Smooth muscle cell (in vitro differentiated cells): ENCODE data around the gene MICAL2. TPM values are rescaled to one million over a fixed set of nuclear protein-coding genes. Genes with fewer than 3 reads are reported as not detected.

ENCODE experiments used
- DNase-seq: peaks from one replicate; lab custom pipeline; 2025; ENCODE audit not compliant: unreplicated experiment; lab: John Stamatoyannopoulos, UW
- H2AFZ ChIP-seq: fragments of 200-600 bp; sonication (generic); 2 replicates; pipeline ENCODE4 v1.6.0; 2016; ENCODE audit warnings: antibody characterized with exemption, low read depth, mild to moderate bottlenecking
- H3F3A ChIP-seq: fragments of 200-600 bp; sonication (generic); 2 replicates; pipeline ENCODE4 v1.6.0; 2017; ENCODE audit warnings: antibody characterized with exemption, low read depth
- H3K27ac ChIP-seq: fragments of 200-600 bp; sonication (generic); 2 replicates; pipeline ENCODE4 v1.5.1; 2016; ENCODE audit warnings: low read depth, mild to moderate bottlenecking
- H3K27me3 ChIP-seq: fragments of 200-600 bp; sonication (generic); 2 replicates; pipeline ENCODE4 v1.6.1; 2016; ENCODE audit warnings: low read depth, mild to moderate bottlenecking
- H3K36me3 ChIP-seq: fragments of 200-600 bp; sonication (generic); 2 replicates; pipeline ENCODE4 v1.5.1; 2016; ENCODE audit warnings: low read depth
- H3K4me1 ChIP-seq: fragments of 200-600 bp; sonication (generic); 2 replicates; pipeline ENCODE4 v1.5.1; 2016; ENCODE audit warnings: low read depth
- H3K4me2 ChIP-seq: fragments of 200-600 bp; sonication (generic); 2 replicates; pipeline ENCODE4 v1.6.0; 2016; ENCODE audit warnings: mild to moderate bottlenecking
- H3K4me3 ChIP-seq: fragments of 200-600 bp; sonication (generic); 2 replicates; pipeline ENCODE4 v1.5.1; 2016; ENCODE audit warnings: mild to moderate bottlenecking
- H3K79me2 ChIP-seq: fragments of 200-600 bp; sonication (generic); 2 replicates; pipeline ENCODE4 v1.6.0; 2016; ENCODE audit warnings: low read depth, mild to moderate bottlenecking
- H3K9ac ChIP-seq: fragments of 200-600 bp; sonication (generic); 2 replicates; pipeline ENCODE4 v1.6.0; 2016; ENCODE audit warnings: low read depth
- H3K9me3 ChIP-seq: fragments of 200-600 bp; sonication (generic); replicated peaks from 2 replicates; pipeline ENCODE4 v1.5.1; 2016; ENCODE audit warnings: low read depth
- H4K20me1 ChIP-seq: fragments of 200-600 bp; sonication (generic); 2 replicates; pipeline ENCODE4 v1.6.0; 2016; ENCODE audit warnings: low read depth
- CTCF ChIP-seq: fragments of 200-600 bp; sonication (generic); IDR thresholded peaks from 2 replicates; pipeline ENCODE4 v1.5.1; 2017; ENCODE audit warnings: borderline replicate concordance, mild to moderate bottlenecking, antibody characterized with exemption; ENCODE audit not compliant: insufficient read depth, poor library complexity, severe bottlenecking
- WGBS: methylation state at CpG from one replicate; pipeline ENCODE4 v1.1.7; 2016; ENCODE audit warnings: low lambda C conversion rate; 5-methylcytosine and 5-hydroxymethylcytosine counted together
- polyA plus RNA-seq: library from polyadenylated mRNA; unstranded; fragments of >200 nt; fragmentation: Nextera tagmentation; extraction: Ambion mirVana; gene quantifications from 2 replicates; pipeline ENCODE4 v1.2.1, GENCODE V29; 2016
- total RNA-seq: library from RNA; depleted of rRNA; stranded (reverse); fragments of >200 nt; gene quantifications from 2 replicates; pipeline ENCODE4 v1.2.3, GENCODE V29; 2014

The MICAL2 gene
- total and polyA plus RNA-seq, 2 experiments from 2014 or later: 161 to 287 TPM

GRCh38 chr11:12064136-12064953, 46.0 kb upstream of the MICAL2 start:
- H3K4me3 ChIP-seq: no peak overlapping the region
- peaks cover 20% of the 10 kb centered on the region for H3K4me1 ChIP-seq
- no peaks in the 10 kb centered on the region for H3K79me2 ChIP-seq
- WGBS: 90% methylated on average over 7 of the region's 7 CpGs
- no peak for DNase-seq
- peaks cover 10% of the 10 kb centered on the region for H3F3A ChIP-seq
- TF ChIP-seq CTCF: no peak
- no peaks in the 10 kb centered on the region for H3K9me3 ChIP-seq
- no peaks in the 10 kb centered on the region for H3K27me3 ChIP-seq
- no peak overlapping the region for H3K9ac ChIP-seq
- no peaks in the 10 kb centered on the region for H4K20me1 ChIP-seq
- no peak overlapping the region for H2AFZ ChIP-seq
- H3K36me3 ChIP-seq: peaks cover 5% of the 10 kb centered on the region
- no peak overlapping the region for H3K4me2 ChIP-seq
- no peak overlapping the region for H3K27ac ChIP-seq

DNA sequence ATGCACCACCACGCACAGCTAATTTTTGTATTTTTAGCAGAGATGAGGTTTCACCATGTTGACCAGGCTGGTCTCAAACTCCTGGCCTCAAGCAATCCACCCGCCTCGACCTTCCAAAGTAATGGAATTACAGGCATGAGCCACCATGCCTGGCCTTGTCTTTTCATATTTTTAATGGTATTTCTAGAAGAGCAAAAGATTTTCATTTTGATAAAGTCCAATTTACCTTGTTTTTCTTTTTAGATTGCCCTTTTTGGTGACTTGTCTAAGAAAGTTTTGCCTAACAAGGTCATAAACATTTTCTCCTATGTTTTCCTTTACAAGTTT, 45.5 kb upstream of the MICAL2 start:
- 78% methylated on average over 3 of the region's 3 CpGs for WGBS
- H2AFZ ChIP-seq: no peak overlapping the region
- no peak overlapping the region for H3K4me2 ChIP-seq
- H3K4me1 ChIP-seq: peaks cover 20% of the 10 kb centered on the region
- H3K36me3 ChIP-seq: peaks cover 5% of the 10 kb centered on the region
- H3K27me3 ChIP-seq: no peaks in the 10 kb centered on the region
- no peak overlapping the region for H3K4me3 ChIP-seq
- peak overlapping the region; percentile 92 for H3K27ac ChIP-seq
- H3K9ac ChIP-seq: no peak overlapping the region
- H3F3A ChIP-seq: peaks cover 10% of the 10 kb centered on the region
- DNase-seq: no peak
- no peaks in the 10 kb centered on the region for H3K79me2 ChIP-seq
- TF ChIP-seq CTCF: no peak
- H4K20me1 ChIP-seq: no peaks in the 10 kb centered on the region
- no peaks in the 10 kb centered on the region for H3K9me3 ChIP-seq

- Histone ChIP-seq H3K27me3 (no peaks in the 10 kb centered on the region), H3K36me3 (peaks cover 5% of the 10 kb centered on the region), H2AFZ (no peak overlapping the region), H3K4me1 (peaks cover 20% of the 10 kb centered on the region), H3K9ac (peak overlapping the region; percentile 75), H3F3A (peaks cover 10% of the 10 kb centered on the region), H3K79me2 (no peaks in the 10 kb centered on the region), H3K27ac (peak overlapping the region; percentile 92), H3K4me2 (peak overlapping the region; percentile 43), H4K20me1 (no peaks in the 10 kb centered on the region), H3K4me3 (no peak overlapping the region), H3K9me3 (no peaks in the 10 kb centered on the region)
- WGBS: 46% methylated on average over 7 of the region's 7 CpGs
- no peak for DNase-seq
- no peak for TF ChIP-seq CTCF
These were observed 44.2 kb upstream of the MICAL2 start for GRCh38 chr11:12066056-12066798.
